Amniotic epithelial cell (primary cell): Measurements from ENCODE around the gene CCDC175.

Experiments
- DNase-seq: peaks from one replicate; pipeline ENCODE4 v3.0.0-alpha.2; 2010; ENCODE audit warnings: low read depth

The CCDC175 gene

GRCh38 chr14:59482541-59483331, 93.9 kb downstream of the CCDC175 start:
- DNase-seq = peak; percentile 95

- peak; percentile 42 for DNase-seq
Measured at GRCh38 chr14:59481871-59482540, 94.6 kb downstream of the CCDC175 start.

- DNase-seq = no peak
Measured at GRCh38 chr14:59481407-59481806, 95.2 kb downstream of the CCDC175 start.

GRCh38 chr14:59480166-59480565, 96.4 kb downstream of the CCDC175 start:
- DNase-seq = no peak

GRCh38 chr14:59478540-59478939, 98.1 kb downstream of the CCDC175 start:
- no peak for DNase-seq

- no peak for DNase-seq
Measured at GRCh38 chr14:59475709-59476108, 100.9 kb downstream of the CCDC175 start.

GRCh38 chr14:59474172-59474571, 102.4 kb downstream of the CCDC175 start:
- DNase-seq = peak; percentile 52

- no peak for DNase-seq
Measured at GRCh38 chr14:59465316-59466135, 111.1 kb downstream of the CCDC175 start, which contains the start of gene GPR135. Gene GPR135, minus strand, starts transcription at chr14:59465380. Its CDS starts 154 bp downstream, at chr14:59465226.

GRCh38 chr14:59464486-59465315, 111.9 kb downstream of the CCDC175 start:
- DNase-seq = peak; percentile 41

- DNase-seq = no peak
Measured at GRCh38 chr14:59463787-59464485, 112.7 kb downstream of the CCDC175 start.

GRCh38 chr14:59461891-59462290, 114.7 kb downstream of the CCDC175 start:
- no peak for DNase-seq

GRCh38 chr14:59460378-59460777, 116.2 kb downstream of the CCDC175 start:
- no peak for DNase-seq

- DNase-seq = no peak
Measured at GRCh38 chr14:59458486-59458885, 118.1 kb downstream of the CCDC175 start.

- DNase-seq = peak; percentile 32
Measured at GRCh38 chr14:59455411-59455810, 121.2 kb downstream of the CCDC175 start.
